Stomach (tissue), 9 donors: ENCODE measurements around the gene NKAIN2. TPM values are rescaled to one million over a fixed set of nuclear protein-coding genes. Genes with fewer than 3 reads are reported as not detected.

ENCODE experiments used
- DNase-seq, 2 donors: peaks; one replicate each; pipeline versions ENCODE4 v3.0.0 to v3.0.0-alpha.2; 2013 to 2019
- H3K27ac ChIP-seq, 5 donors: fragments of 200-600 bp in 4 of 5; sonication (generic) in 4 of 5; one replicate each; pipeline ENCODE4 v1.5.1; 2013 to 2019; ENCODE audit warnings: mild to moderate bottlenecking in 1 of 5, moderate library complexity in 1 of 5
- H3K27me3 ChIP-seq, 3 donors: fragments of 200-600 bp; sonication (generic); one replicate each; pipeline ENCODE4 v1.5.1; 2017 to 2019; ENCODE audit warnings: mixed run types in 1 of 3
- H3K36me3 ChIP-seq, 4 donors: fragments of 200-600 bp; sonication (generic); 1 replicate in 3 of 4; 2 replicates in 1 of 4; pipeline ENCODE4 v1.5.1; 2016 to 2019
- H3K4me1 ChIP-seq, 4 donors: fragments of 200-600 bp; sonication (generic); one replicate each; pipeline ENCODE4 v1.5.1; 2016 to 2019
- H3K4me3 ChIP-seq, 4 donors: fragments of 200-600 bp; sonication (generic) in 3 of 4; one replicate each; pipeline ENCODE4 v1.5.1; 2016 to 2019; ENCODE audit warnings: mild to moderate bottlenecking in 1 of 4
- H3K9me3 ChIP-seq, 4 donors: fragments of 200-600 bp; sonication (generic); one replicate each; pipeline ENCODE4 v1.5.1; 2016 to 2019
- CTCF ChIP-seq, 7 experiments: fragments of 450-650 bp in 4 of 7; fragments of 200-600 bp in 3 of 7; sonication (generic) in 3 of 7; IDR thresholded peaks; one replicate each; pipeline ENCODE4 v1.5.1; 2016 to 2019; ENCODE audit warnings: antibody characterized with exemption in 7 of 7, control low read depth in 2 of 7, mild to moderate bottlenecking in 1 of 7
- EP300 ChIP-seq: sonication (generic); formaldehyde crosslinking; IDR thresholded peaks from one replicate; pipeline ENCODE4 v1.6.1; 2017; ENCODE audit warnings: antibody characterized with exemption
- POLR2A ChIP-seq, 4 donors: fragments of 450-650 bp; IDR thresholded peaks; one replicate each; pipeline ENCODE4 v1.6.1; 2016; ENCODE audit warnings: antibody characterized with exemption in 4 of 4, control low read depth in 2 of 4, mild to moderate bottlenecking in 1 of 4, moderate library complexity in 1 of 4
- POLR2AphosphoS5 ChIP-seq, 3 donors: sonication (generic); formaldehyde crosslinking; IDR thresholded peaks; one replicate each; pipeline ENCODE4 v1.6.1; 2016; ENCODE audit warnings: antibody characterized with exemption in 3 of 3
- WGBS, 5 donors: extraction: QIAGEN DNeasy Blood & Tissue Kit in 3 of 5; methylation state at CpG; one replicate each; pipeline versions ENCODE4 v1.1.5 to v1.1.7; 2013 to 2018; 5-methylcytosine and 5-hydroxymethylcytosine counted together
- intact Hi-C: fragments of 100-400 bp; cut with DNase I; formaldehyde crosslinking; loops from one replicate; pipeline ENCODE4 v1.15.1; 2023; ENCODE audit warnings: low total_unique reads
- polyA plus RNA-seq, 3 donors: library from polyadenylated mRNA; stranded (reverse); fragments of 200-250 nt; gene quantifications; one replicate each; pipeline ENCODE4 v1.2.3, GENCODE V29; 2013
- total RNA-seq, 5 donors: library from RNA; depleted of rRNA; stranded (reverse); fragments of >200 nt; gene quantifications; one replicate each; pipeline versions ENCODE4 v1.1.0 to v1.2.3, GENCODE V29; 2014 to 2016
- donor health status: healthy with polysubstance abuse.
- donor health status: Bipolar disorder and iron deficiency.
- donor health status: healthy.

The NKAIN2 gene
- total and polyA plus RNA-seq, 8 donors = 0.13 to 9.6 (median 1.5) TPM; not detected in 5

- Histone ChIP-seq H3K4me1 (no peaks in the 10 kb centered on the region), H3K36me3 (no peaks in the 10 kb centered on the region), H3K4me3 (no peak overlapping the region), H3K27me3 (no peaks in the 10 kb centered on the region), H3K27ac (no peak overlapping the region), H3K9me3 (no peaks in the 10 kb centered on the region)
- no peak for DNase-seq
- intact Hi-C loops = no loop called here
- WGBS, 5 donors = 89 to 100% (median 97%) methylated on average over 1 of the region's 1 CpG
- no peak for TF ChIP-seq EP300
- TF ChIP-seq POLR2AphosphoS5 (IDR thresholded peaks at IDR 0.05) = no peak
- no peak for TF ChIP-seq POLR2A (IDR thresholded peaks at IDR 0.05)
- TF ChIP-seq CTCF (IDR thresholded peaks at IDR 0.05) = no peak
Observed at GRCh38 chr6:123859291-123859690, 55.6 kb downstream of the NKAIN2 start.

- intact Hi-C loops = no loop called here
- H3K4me3 ChIP-seq = no peak overlapping the region
- H3K27ac ChIP-seq = no peak overlapping the region
- H3K4me1 ChIP-seq = no peaks in the 10 kb centered on the region
- DNase-seq = no peak
- 31 to 45% (median 40%) methylated on average over 2 of the region's 2 CpGs for WGBS, 5 donors
- TF ChIP-seq POLR2AphosphoS5 (IDR thresholded peaks at IDR 0.05) (no peak), EP300 (no peak), POLR2A (IDR thresholded peaks at IDR 0.05) (no peak), CTCF (IDR thresholded peaks at IDR 0.05) (no peak)
- no peaks in the 10 kb centered on the region for H3K36me3 ChIP-seq
- H3K27me3 ChIP-seq = no peaks in the 10 kb centered on the region
- H3K9me3 ChIP-seq = no peaks in the 10 kb centered on the region
Observed at GRCh38 chr6:123869334-123869733, 65.7 kb downstream of the NKAIN2 start.

- WGBS, 5 donors = 50 to 66% (median 56%) methylated on average over 1 of the region's 1 CpG
- Histone ChIP-seq H3K27ac (no peak overlapping the region), H3K36me3 (no peaks in the 10 kb centered on the region), H3K4me1 (no peaks in the 10 kb centered on the region), H3K9me3 (no peaks in the 10 kb centered on the region), H3K4me3 (no peak overlapping the region), H3K27me3 (no peaks in the 10 kb centered on the region)
- TF ChIP-seq POLR2A (IDR thresholded peaks at IDR 0.05) (no peak), CTCF (IDR thresholded peaks at IDR 0.05) (no peak), POLR2AphosphoS5 (IDR thresholded peaks at IDR 0.05) (no peak), EP300 (no peak)
- DNase-seq = no peak
- intact Hi-C loops = no loop called here
Observed at GRCh38 chr6:123873974-123874373, 70.3 kb downstream of the NKAIN2 start.

GRCh38 chr6:123875784-123876183 is 72.1 kb downstream of the NKAIN2 start:
- WGBS, 5 donors = 64 to 78% (median 71%) methylated on average over 1 of the region's 1 CpG
- no peaks in the 10 kb centered on the region for H3K4me1 ChIP-seq
- no peaks in the 10 kb centered on the region for H3K9me3 ChIP-seq
- no peak overlapping the region for H3K27ac ChIP-seq
- no peaks in the 10 kb centered on the region for H3K36me3 ChIP-seq
- H3K27me3 ChIP-seq = no peaks in the 10 kb centered on the region
- no peak overlapping the region for H3K4me3 ChIP-seq
- no peak for TF ChIP-seq POLR2AphosphoS5 (IDR thresholded peaks at IDR 0.05)
- no peak for TF ChIP-seq POLR2A (IDR thresholded peaks at IDR 0.05)
- no peak for TF ChIP-seq EP300
- TF ChIP-seq CTCF (IDR thresholded peaks at IDR 0.05) = no peak
- no peak for DNase-seq
- intact Hi-C loops = no loop called here
